Neural progenitor cell (in vitro differentiated cells): ENCODE data around the gene NUDT21.

Experiments
- EZH2 ChIP-seq: fragments of 200-600 bp; sonication (generic); IDR thresholded peaks from 2 replicates; pipeline ENCODE4 v1.6.1; 2017; ENCODE audit warnings: antibody characterized with exemption, mild to moderate bottlenecking, moderate library complexity
- EZH2phosphoT487 ChIP-seq: fragments of 200-600 bp; sonication (generic); IDR thresholded peaks from 2 replicates; pipeline ENCODE4 v1.6.1; 2017; ENCODE audit warnings: antibody characterized with exemption
- TF ChIP-seq, protein P1 (sequence below): fragments of 200-600 bp; sonication (generic); IDR thresholded peaks from 2 replicates; pipeline ENCODE4 v1.5.1; 2017; ENCODE audit warnings: antibody characterized with exemption, mild to moderate bottlenecking

- TF ChIP-seq, protein P1, sequence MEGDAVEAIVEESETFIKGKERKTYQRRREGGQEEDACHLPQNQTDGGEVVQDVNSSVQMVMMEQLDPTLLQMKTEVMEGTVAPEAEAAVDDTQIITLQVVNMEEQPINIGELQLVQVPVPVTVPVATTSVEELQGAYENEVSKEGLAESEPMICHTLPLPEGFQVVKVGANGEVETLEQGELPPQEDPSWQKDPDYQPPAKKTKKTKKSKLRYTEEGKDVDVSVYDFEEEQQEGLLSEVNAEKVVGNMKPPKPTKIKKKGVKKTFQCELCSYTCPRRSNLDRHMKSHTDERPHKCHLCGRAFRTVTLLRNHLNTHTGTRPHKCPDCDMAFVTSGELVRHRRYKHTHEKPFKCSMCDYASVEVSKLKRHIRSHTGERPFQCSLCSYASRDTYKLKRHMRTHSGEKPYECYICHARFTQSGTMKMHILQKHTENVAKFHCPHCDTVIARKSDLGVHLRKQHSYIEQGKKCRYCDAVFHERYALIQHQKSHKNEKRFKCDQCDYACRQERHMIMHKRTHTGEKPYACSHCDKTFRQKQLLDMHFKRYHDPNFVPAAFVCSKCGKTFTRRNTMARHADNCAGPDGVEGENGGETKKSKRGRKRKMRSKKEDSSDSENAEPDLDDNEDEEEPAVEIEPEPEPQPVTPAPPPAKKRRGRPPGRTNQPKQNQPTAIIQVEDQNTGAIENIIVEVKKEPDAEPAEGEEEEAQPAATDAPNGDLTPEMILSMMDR = no peak
- no peak for TF ChIP-seq EZH2
- TF ChIP-seq EZH2phosphoT487 = no peak
These were observed 37.8 kb downstream of the NUDT21 start for GRCh38 chr16:56413381-56413780.
